HEK293 (cell line): Measurements from ENCODE around the gene PLA2G4B.

Experiments
- EGR2 ChIP-seq: fragments of 450-650 bp; formaldehyde crosslinking; IDR thresholded peaks from 2 replicates; pipeline ENCODE4 v1.5.1; 2016; ENCODE audit warnings: low read depth, missing biosample characterization, missing genetic modification characterization
- KLF8 ChIP-seq: fragments of 450-650 bp; formaldehyde crosslinking; IDR thresholded peaks from 2 replicates; pipeline ENCODE4 v1.5.1; 2016; ENCODE audit warnings: missing biosample characterization, missing genetic modification characterization
- MEIS1 ChIP-seq: sonication (generic); formaldehyde crosslinking; IDR thresholded peaks from 2 replicates; pipeline ENCODE4 v1.8.1; 2022; ENCODE audit warnings: missing genetic modification reagents, mild to moderate bottlenecking, borderline replicate concordance
- SP3 ChIP-seq: fragments of 450-650 bp; formaldehyde crosslinking; IDR thresholded peaks from 2 replicates; pipeline ENCODE4 v1.5.1; 2016; ENCODE audit warnings: missing biosample characterization, missing genetic modification characterization
- TCF7L2 ChIP-seq: IDR thresholded peaks from 2 replicates; pipeline ENCODE4 v1.6.1; 2011; ENCODE audit warnings: low read depth, mild to moderate bottlenecking, inconsistent platforms, low read length, moderate library complexity, borderline replicate concordance
- ZFP3 ChIP-seq: fragments of 450-650 bp; formaldehyde crosslinking; IDR thresholded peaks from 2 replicates; pipeline ENCODE4 v1.5.1; 2016; ENCODE audit warnings: low read depth, missing biosample characterization, missing genetic modification characterization
- ZFP37 ChIP-seq: fragments of 450-650 bp; formaldehyde crosslinking; IDR thresholded peaks from 2 replicates; pipeline ENCODE4 v1.5.1; 2016; ENCODE audit warnings: missing biosample characterization, missing genetic modification characterization
- ZNF138 ChIP-seq: fragments of 450-650 bp; formaldehyde crosslinking; IDR thresholded peaks from 2 replicates; pipeline ENCODE4 v1.5.1; 2016; ENCODE audit warnings: missing biosample characterization, missing genetic modification characterization, borderline replicate concordance
- ZNF174 ChIP-seq: fragments of 450-650 bp; formaldehyde crosslinking; IDR thresholded peaks from 2 replicates; pipeline ENCODE4 v1.5.0; 2017; ENCODE audit warnings: missing biosample characterization, mild to moderate bottlenecking, missing genetic modification characterization
- ZNF19 ChIP-seq: fragments of 450-650 bp; formaldehyde crosslinking; IDR thresholded peaks from 2 replicates; pipeline ENCODE4; 2016; ENCODE audit warnings: missing biosample characterization, missing genetic modification characterization, low read depth
- ZNF211 ChIP-seq: fragments of 450-650 bp; formaldehyde crosslinking; IDR thresholded peaks from 2 replicates; pipeline ENCODE4 v1.5.1; 2016; ENCODE audit warnings: low read depth, missing biosample characterization, missing genetic modification characterization
- ZNF223 ChIP-seq: fragments of 450-650 bp; formaldehyde crosslinking; IDR thresholded peaks from 2 replicates; pipeline ENCODE4 v1.5.1; 2016; ENCODE audit warnings: missing biosample characterization, missing genetic modification characterization
- ZNF274 ChIP-seq, 2 experiments: fragments of 200-500 bp in 1 of 2; fragments of 450-650 bp in 1 of 2; sonication (Bioruptor generic) in 1 of 2; formaldehyde crosslinking in 1 of 2; IDR thresholded peaks; 2 replicates each; pipeline versions ENCODE4 v1.5.1 to v1.6.1; 2014 to 2016; ENCODE audit warnings: borderline replicate concordance in 1 of 2, inconsistent platforms in 1 of 2, low read length in 1 of 2, missing biosample characterization in 1 of 2, missing genetic modification characterization in 1 of 2
- ZNF302 ChIP-seq: fragments of 450-650 bp; formaldehyde crosslinking; IDR thresholded peaks from 2 replicates; pipeline ENCODE4 v1.5.1; 2016; ENCODE audit warnings: missing biosample characterization, missing genetic modification characterization, low read depth
- ZNF391 ChIP-seq: fragments of 450-650 bp; formaldehyde crosslinking; IDR thresholded peaks from 2 replicates; pipeline ENCODE4 v1.5.1; 2016; ENCODE audit warnings: low read depth, missing biosample characterization, missing genetic modification characterization, borderline replicate concordance
- ZNF394 ChIP-seq: fragments of 450-650 bp; formaldehyde crosslinking; IDR thresholded peaks from 2 replicates; pipeline ENCODE4 v1.5.1; 2016; ENCODE audit warnings: missing biosample characterization, missing genetic modification characterization, mild to moderate bottlenecking, moderate library complexity, borderline replicate concordance
- ZNF433 ChIP-seq: fragments of 450-650 bp; formaldehyde crosslinking; IDR thresholded peaks from 2 replicates; pipeline ENCODE4 v1.5.1; 2016; ENCODE audit warnings: missing biosample characterization, missing genetic modification characterization, low read depth
- ZNF510 ChIP-seq: fragments of 450-650 bp; formaldehyde crosslinking; IDR thresholded peaks from 2 replicates; pipeline ENCODE4 v1.5.1; 2018; ENCODE audit warnings: mild to moderate bottlenecking, missing genetic modification characterization, missing biosample characterization; ENCODE audit not compliant: insufficient replicate concordance
- ZNF521 ChIP-seq: fragments of 450-650 bp; formaldehyde crosslinking; IDR thresholded peaks from 2 replicates; pipeline ENCODE4 v1.5.1; 2017; ENCODE audit warnings: missing biosample characterization, mild to moderate bottlenecking, missing genetic modification characterization
- ZNF571 ChIP-seq: fragments of 450-650 bp; formaldehyde crosslinking; IDR thresholded peaks from 2 replicates; pipeline ENCODE4 v1.5.0; 2017; ENCODE audit warnings: missing biosample characterization, missing genetic modification characterization
- ZNF626 ChIP-seq: fragments of 450-650 bp; sonication (Bioruptor Pico); formaldehyde crosslinking; IDR thresholded peaks from 2 replicates; pipeline ENCODE4 v1.5.1; 2018; ENCODE audit warnings: missing biosample characterization, missing genetic modification characterization, inconsistent platforms
- ZNF792 ChIP-seq: fragments of 450-650 bp; formaldehyde crosslinking; IDR thresholded peaks from 2 replicates; pipeline ENCODE4 v1.5.1; 2016; ENCODE audit warnings: missing biosample characterization, missing genetic modification characterization
- ZSCAN16 ChIP-seq: fragments of 450-650 bp; formaldehyde crosslinking; IDR thresholded peaks from 2 replicates; pipeline ENCODE4 v1.5.1; 2016; ENCODE audit warnings: missing biosample characterization, missing genetic modification characterization
- ZSCAN30 ChIP-seq: fragments of 450-650 bp; IDR thresholded peaks from 2 replicates; pipeline ENCODE4 v1.5.1; 2018; ENCODE audit warnings: missing biosample characterization, mild to moderate bottlenecking, missing genetic modification characterization, moderate library complexity
- TF ChIP-seq, protein P1 (sequence below): fragments of 450-650 bp; formaldehyde crosslinking; IDR thresholded peaks from 2 replicates; pipeline ENCODE4 v1.5.1; 2016; ENCODE audit warnings: missing biosample characterization, missing genetic modification characterization, borderline replicate concordance
- TF ChIP-seq, protein P2 (sequence below): fragments of 450-650 bp; formaldehyde crosslinking; IDR thresholded peaks from 2 replicates; pipeline ENCODE4 v1.5.1; 2016; ENCODE audit warnings: missing biosample characterization, missing genetic modification characterization
- TF ChIP-seq, protein P3 (sequence below): fragments of 450-650 bp; formaldehyde crosslinking; IDR thresholded peaks from 2 replicates; pipeline ENCODE4 v1.5.1; 2017; ENCODE audit warnings: missing biosample characterization, missing genetic modification characterization
- TF ChIP-seq, protein P4 (sequence below): fragments of 450-650 bp; formaldehyde crosslinking; IDR thresholded peaks from 2 replicates; pipeline ENCODE4 v1.5.1; 2016; ENCODE audit warnings: missing biosample characterization, missing genetic modification characterization

Gene PLA2G4B

DNA sequence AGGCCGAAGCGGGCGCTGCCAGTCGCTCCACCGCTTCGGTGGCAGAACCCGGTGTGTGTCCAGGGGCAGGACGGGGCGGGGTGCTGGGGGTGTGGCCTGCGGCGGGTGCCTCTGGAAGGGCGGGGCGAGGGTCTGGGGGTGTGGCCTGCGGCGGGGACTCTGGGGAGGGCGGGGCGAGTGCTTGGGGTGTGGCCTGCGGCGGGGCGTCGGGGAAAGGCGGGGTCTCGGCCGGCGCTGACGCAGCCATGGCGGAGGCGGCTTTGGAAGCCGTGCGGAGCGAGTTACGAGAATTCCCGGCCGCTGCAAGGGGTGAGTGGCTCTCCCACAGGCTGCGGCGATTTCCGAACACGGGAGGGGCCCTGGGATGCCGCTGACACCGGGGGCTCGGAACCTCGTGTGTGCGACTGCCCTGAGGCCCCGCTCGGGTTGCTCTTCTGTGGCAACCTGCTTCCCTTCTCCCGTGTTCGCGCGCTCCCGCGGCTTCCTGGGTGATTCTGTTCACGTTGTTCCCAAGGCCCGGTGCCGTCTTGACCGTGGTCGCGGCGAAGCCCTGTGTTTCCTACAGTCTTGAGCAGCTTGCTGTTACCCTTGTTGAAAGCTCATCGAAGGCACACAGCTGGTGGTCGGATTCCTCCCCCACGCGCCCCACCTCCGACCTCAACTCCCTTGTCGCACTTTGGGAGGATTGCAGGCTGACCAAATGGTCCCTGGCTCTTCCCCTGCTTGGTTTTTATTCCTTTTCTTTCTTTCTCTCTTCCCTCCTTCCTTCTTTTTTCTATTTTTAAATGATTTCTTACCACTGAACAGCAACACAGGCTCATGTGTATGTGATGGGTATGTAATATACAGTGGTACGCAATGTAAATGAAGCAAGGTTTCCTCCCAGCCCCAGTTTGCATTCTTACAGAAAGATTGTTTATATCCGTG lies 10.5 kb upstream of the PLA2G4B start, which contains the start of gene JMJD7 (continued):
- TF ChIP-seq ZFP37 (tag by site-specific recombination) (no peak), ZNF510 (tag by site-specific recombination) (no peak), ZNF223 (tag by site-specific recombination) (no peak), ZSCAN16 (tag by site-specific recombination) (no peak), ZNF792 (no peak), ZNF19 (tag by site-specific recombination) (no peak), ZNF433 (no peak), TCF7L2 (no peak), EGR2 (tag by site-specific recombination) (no peak), ZSCAN30 (0 out of 2 replicates have a peak, but pooled peaks have one; percentile 19), ZNF274 (IDR thresholded peaks at IDR 0.05; ENCODE audit: low read length) (no peak), ZNF274 (tag by site-specific recombination; IDR thresholded peaks at IDR 0.05; ENCODE audit: borderline replicate concordance) (no peak), ZFP3 (tag by site-specific recombination) (no peak), ZNF391 (tag by site-specific recombination) (no peak), ZNF394 (no peak; the same call in 1 of the 2 replicates), SP3 (tag by site-specific recombination) (0 out of 2 replicates have a peak, but pooled peaks have one; percentile 30), ZNF626 (tag by site-specific recombination) (no peak), KLF8 (peak; percentile 56), ZNF138 (no peak), ZNF302 (tag by site-specific recombination) (no peak), ZNF521 (no peak), ZNF174 (tag by site-specific recombination) (no peak), MEIS1 (no peak), ZNF571 (tag by site-specific recombination) (no peak), ZNF211 (tag by site-specific recombination) (no peak)
- TF ChIP-seq, protein P1, sequence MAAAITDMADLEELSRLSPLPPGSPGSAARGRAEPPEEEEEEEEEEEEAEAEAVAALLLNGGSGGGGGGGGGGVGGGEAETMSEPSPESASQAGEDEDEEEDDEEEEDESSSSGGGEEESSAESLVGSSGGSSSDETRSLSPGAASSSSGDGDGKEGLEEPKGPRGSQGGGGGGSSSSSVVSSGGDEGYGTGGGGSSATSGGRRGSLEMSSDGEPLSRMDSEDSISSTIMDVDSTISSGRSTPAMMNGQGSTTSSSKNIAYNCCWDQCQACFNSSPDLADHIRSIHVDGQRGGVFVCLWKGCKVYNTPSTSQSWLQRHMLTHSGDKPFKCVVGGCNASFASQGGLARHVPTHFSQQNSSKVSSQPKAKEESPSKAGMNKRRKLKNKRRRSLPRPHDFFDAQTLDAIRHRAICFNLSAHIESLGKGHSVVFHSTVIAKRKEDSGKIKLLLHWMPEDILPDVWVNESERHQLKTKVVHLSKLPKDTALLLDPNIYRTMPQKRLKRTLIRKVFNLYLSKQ (tag by site-specific recombination), result no peak
- TF ChIP-seq, protein P2, sequence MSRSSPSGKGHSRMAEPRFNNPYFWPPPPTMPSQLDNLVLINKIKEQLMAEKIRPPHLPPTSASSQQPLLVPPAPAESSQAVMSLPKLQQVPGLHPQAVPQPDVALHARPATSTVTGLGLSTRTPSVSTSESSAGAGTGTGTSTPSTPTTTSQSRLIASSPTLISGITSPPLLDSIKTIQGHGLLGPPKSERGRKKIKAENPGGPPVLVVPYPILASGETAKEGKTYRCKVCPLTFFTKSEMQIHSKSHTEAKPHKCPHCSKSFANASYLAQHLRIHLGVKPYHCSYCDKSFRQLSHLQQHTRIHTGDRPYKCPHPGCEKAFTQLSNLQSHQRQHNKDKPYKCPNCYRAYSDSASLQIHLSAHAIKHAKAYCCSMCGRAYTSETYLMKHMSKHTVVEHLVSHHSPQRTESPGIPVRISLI, result no peak
- TF ChIP-seq, protein P3, sequence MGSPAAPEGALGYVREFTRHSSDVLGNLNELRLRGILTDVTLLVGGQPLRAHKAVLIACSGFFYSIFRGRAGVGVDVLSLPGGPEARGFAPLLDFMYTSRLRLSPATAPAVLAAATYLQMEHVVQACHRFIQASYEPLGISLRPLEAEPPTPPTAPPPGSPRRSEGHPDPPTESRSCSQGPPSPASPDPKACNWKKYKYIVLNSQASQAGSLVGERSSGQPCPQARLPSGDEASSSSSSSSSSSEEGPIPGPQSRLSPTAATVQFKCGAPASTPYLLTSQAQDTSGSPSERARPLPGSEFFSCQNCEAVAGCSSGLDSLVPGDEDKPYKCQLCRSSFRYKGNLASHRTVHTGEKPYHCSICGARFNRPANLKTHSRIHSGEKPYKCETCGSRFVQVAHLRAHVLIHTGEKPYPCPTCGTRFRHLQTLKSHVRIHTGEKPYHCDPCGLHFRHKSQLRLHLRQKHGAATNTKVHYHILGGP (tag by site-specific recombination), result no peak
- TF ChIP-seq, protein P4, sequence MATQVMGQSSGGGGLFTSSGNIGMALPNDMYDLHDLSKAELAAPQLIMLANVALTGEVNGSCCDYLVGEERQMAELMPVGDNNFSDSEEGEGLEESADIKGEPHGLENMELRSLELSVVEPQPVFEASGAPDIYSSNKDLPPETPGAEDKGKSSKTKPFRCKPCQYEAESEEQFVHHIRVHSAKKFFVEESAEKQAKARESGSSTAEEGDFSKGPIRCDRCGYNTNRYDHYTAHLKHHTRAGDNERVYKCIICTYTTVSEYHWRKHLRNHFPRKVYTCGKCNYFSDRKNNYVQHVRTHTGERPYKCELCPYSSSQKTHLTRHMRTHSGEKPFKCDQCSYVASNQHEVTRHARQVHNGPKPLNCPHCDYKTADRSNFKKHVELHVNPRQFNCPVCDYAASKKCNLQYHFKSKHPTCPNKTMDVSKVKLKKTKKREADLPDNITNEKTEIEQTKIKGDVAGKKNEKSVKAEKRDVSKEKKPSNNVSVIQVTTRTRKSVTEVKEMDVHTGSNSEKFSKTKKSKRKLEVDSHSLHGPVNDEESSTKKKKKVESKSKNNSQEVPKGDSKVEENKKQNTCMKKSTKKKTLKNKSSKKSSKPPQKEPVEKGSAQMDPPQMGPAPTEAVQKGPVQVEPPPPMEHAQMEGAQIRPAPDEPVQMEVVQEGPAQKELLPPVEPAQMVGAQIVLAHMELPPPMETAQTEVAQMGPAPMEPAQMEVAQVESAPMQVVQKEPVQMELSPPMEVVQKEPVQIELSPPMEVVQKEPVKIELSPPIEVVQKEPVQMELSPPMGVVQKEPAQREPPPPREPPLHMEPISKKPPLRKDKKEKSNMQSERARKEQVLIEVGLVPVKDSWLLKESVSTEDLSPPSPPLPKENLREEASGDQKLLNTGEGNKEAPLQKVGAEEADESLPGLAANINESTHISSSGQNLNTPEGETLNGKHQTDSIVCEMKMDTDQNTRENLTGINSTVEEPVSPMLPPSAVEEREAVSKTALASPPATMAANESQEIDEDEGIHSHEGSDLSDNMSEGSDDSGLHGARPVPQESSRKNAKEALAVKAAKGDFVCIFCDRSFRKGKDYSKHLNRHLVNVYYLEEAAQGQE, result no peak
